ENCODE data around the gene CTNNA3. TPM values are rescaled to one million over a fixed set of nuclear protein-coding genes. Genes with fewer than 3 reads are reported as not detected.

The CTNNA3 gene
- total and polyA plus RNA-seq, 2 donors (not counting 3 experiments of a cell fraction or from before 2014, with no cell fraction given): not detected

DNA sequence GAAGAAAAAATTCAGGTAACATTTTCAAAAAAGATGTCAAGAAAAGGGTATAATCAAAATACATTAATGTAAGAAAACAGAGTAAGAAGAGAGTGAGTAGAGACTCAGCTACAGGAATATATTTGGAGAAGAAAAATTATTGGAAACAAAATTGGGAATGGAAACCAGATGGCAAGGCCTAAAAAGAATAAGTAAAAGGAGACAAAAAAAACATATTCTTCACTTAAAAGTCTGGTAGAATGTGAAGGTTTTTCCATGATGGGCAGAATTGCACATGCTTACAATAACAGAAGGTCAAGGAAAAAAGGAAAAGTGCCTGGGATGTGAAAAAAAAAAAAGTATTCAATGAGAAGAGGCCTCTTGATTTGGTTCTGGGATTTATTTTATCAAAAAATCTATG is 1832.0 kb downstream of the CTNNA3 start:
- no peak for TF ChIP-seq CTCF (IDR thresholded peaks at IDR 0.05; ENCODE audit: extremely low read depth in 1 of 2, insufficient read depth in 1 of 2, low read depth in 1 of 2, low read length in 2 of 2)

More for the DNA sequence above, 1832.0 kb downstream of the CTNNA3 start:
- BruUV-seq (replicated peaks): no TSS peak
- H3K9ac ChIP-seq (replicated peaks; ENCODE audit: extremely low read depth, insufficient read depth, low read length): no peak overlapping the region
- no peaks in the 10 kb centered on the region for H3K27me3 ChIP-seq (ENCODE audit: control insufficient read depth in 2 of 2, insufficient read depth in 2 of 2, low read length in 2 of 2)
- no peak overlapping the region for H2AFZ ChIP-seq (ENCODE audit: low read depth, low read length)
- no peaks in the 10 kb centered on the region for H3K9me1 ChIP-seq (replicated peaks; ENCODE audit: control insufficient read depth, extremely low read depth, insufficient read depth, low read length)
- ChIA-PET CTCF (no interaction called here), POLR2A (no interaction called here)
- FAIRE-seq (no peak), DNase-seq (ENCODE audit: low read depth, low spot score) (no peak)
- H3K36me3 ChIP-seq (ENCODE audit: control insufficient read depth in 2 of 2, extremely low read depth in 1 of 2, insufficient read depth in 2 of 2, low read length in 2 of 2): no peaks in the 10 kb centered on the region
- no peak overlapping the region for H3K4me2 ChIP-seq (ENCODE audit: insufficient read depth, low read length)
- H3K4me1 ChIP-seq (ENCODE audit: control insufficient read depth, extremely low read depth, insufficient read depth, low read length): no peaks in the 10 kb centered on the region
- dilution Hi-C loops (cut with MboI; ENCODE audit: extremely low pct_ligation_motif_present, low sequenced_read_pairs): no loop called here
- no peak overlapping the region for H3K27ac ChIP-seq (ENCODE audit: insufficient read depth, low read depth, low read length)
- intact Hi-C loops (cut with micrococcal nuclease): no loop called here
- no peaks in the 10 kb centered on the region for H3K79me2 ChIP-seq (ENCODE audit: control insufficient read depth, insufficient read depth, low read length)
- H4K20me1 ChIP-seq (replicated peaks; ENCODE audit: control insufficient read depth, extremely low read depth, insufficient read depth, low read length): no peaks in the 10 kb centered on the region
- no peak overlapping the region for H3K4me3 ChIP-seq (replicated peaks in 1 of 3; ENCODE audit: insufficient read depth in 1 of 3, low read depth in 1 of 3, low read length in 3 of 3)
- H3K9me3 ChIP-seq (replicated peaks; ENCODE audit: control insufficient read depth, insufficient read depth, low read length): no peaks in the 10 kb centered on the region

Small RNA genes within 50 kb of the gene (microRNA-seq; reads per million reads assigned to microRNA genes)
- gene MIR7151 (ENCODE audit: borderline number of aligned reads, borderline replicate concordance): not detected

Small RNA genes within 50 kb of the gene (small RNA-seq; reads per million reads assigned to genes)
- gene AL607023.1 (ENCODE audit: insufficient read depth, insufficient read length, low read depth, low replicate concordance) (not detected), gene MIR7151 (ENCODE audit: insufficient read depth, insufficient read length, low read depth, low replicate concordance) (not detected)

Other genes with a start within 250 kb of the CTNNA3 start
- 1.0 and 2.4 TPM in 2 replicates for gene DNAJC12, start 142.0 kb upstream of the CTNNA3 start, total RNA-seq
- gene DNAJC12, start 142.0 kb upstream of the CTNNA3 start, polyA plus RNA-seq: 0.27 and 0.54 TPM in 2 replicates
- gene SIRT1, start 188.5 kb upstream of the CTNNA3 start, total RNA-seq: 14.8 and 15.1 TPM in 2 replicates
- gene SIRT1, start 188.5 kb upstream of the CTNNA3 start, polyA plus RNA-seq: 2.5 and 3.7 TPM in 2 replicates